T-cell (primary cell): ENCODE data around the gene PLBD2. TPM values are rescaled to one million over a fixed set of nuclear protein-coding genes. Genes with fewer than 3 reads are reported as not detected.

ENCODE experiments used
- ATAC-seq, 4 experiments: fragments of 200-7000 bp in 3 of 4; fragments of 150-1000 bp in 1 of 4; cut with Tn5 transposase; replicated peaks in 1 of 4; 1 replicate in 3 of 4; 2 replicates in 1 of 4; pipeline ENCODE4 v1.10.0; 2021; ENCODE audit warnings: moderate library complexity in 3 of 4, mild to moderate bottlenecking in 2 of 4, moderate number of reproducible peaks in 1 of 4
- CTCF ChIA-PET, 2 donors: fragments of 300-600 bp; sonication (Branson Sonifier 250); formaldehyde crosslinking; loops; one replicate each; lab custom pipeline; 2022; ENCODE audit warnings: antibody characterized with exemption in 2 of 2; lab: Charles Lee
- POLR2A ChIA-PET, 2 donors: fragments of 300-600 bp; sonication (Branson Sonifier 250); formaldehyde crosslinking; loops; one replicate each; lab custom pipeline; 2022; ENCODE audit warnings: antibody characterized with exemption in 2 of 2; lab: Charles Lee
- DNase-seq, 35 experiments: peaks; one replicate each; pipeline versions ENCODE4 v3.0.0 to v3.0.0-alpha.2; 2013 to 2023
- H3K27ac ChIP-seq: one replicate; pipeline ENCODE4 v1.5.1; 2013; ENCODE audit warnings: low read length
- H3K27me3 ChIP-seq, 2 experiments: replicated peaks in 1 of 2; 1 replicate in 1 of 2; 2 replicates in 1 of 2; pipeline versions ENCODE4 v1.6.1 to v1.7.0; 2013; ENCODE audit warnings: low read length in 1 of 2, mixed read lengths in 1 of 2; ENCODE audit not compliant: control insufficient read depth in 2 of 2, insufficient read depth in 2 of 2; ENCODE audit errors: extremely low read depth in 1 of 2
- H3K36me3 ChIP-seq, 2 donors: 1 replicate in 1 of 2; 2 replicates in 1 of 2; pipeline versions ENCODE4 v1.6.1 to v1.7.0; 2013; ENCODE audit warnings: low read length in 1 of 2; ENCODE audit not compliant: control insufficient read depth in 2 of 2, insufficient read depth in 1 of 2; ENCODE audit errors: extremely low read depth in 1 of 2
- H3K4me1 ChIP-seq, 2 experiments: 1 replicate in 1 of 2; 2 replicates in 1 of 2; pipeline versions ENCODE4 v1.6.1 to v1.7.0; 2013; ENCODE audit warnings: low read length in 2 of 2, mixed read lengths in 1 of 2; ENCODE audit not compliant: insufficient read depth in 2 of 2, control insufficient read depth in 1 of 2; ENCODE audit errors: extremely low read depth in 1 of 2
- H3K4me3 ChIP-seq, 2 donors: 1 replicate in 1 of 2; 2 replicates in 1 of 2; pipeline versions ENCODE4 v1.5.1 to v1.7.0; 2013; ENCODE audit warnings: mild to moderate bottlenecking in 2 of 2, low read length in 1 of 2, moderate library complexity in 1 of 2; ENCODE audit not compliant: control insufficient read depth in 1 of 2; ENCODE audit errors: extremely low read depth in 1 of 2
- H3K9me3 ChIP-seq: 2 replicates; pipeline ENCODE4 v1.7.0; 2013
- H3K27ac Mint-ChIP-seq, 2 donors: one replicate each; pipeline ENCODE4 v1.8.0; 2020 to 2021; ENCODE audit warnings: mild to moderate bottlenecking in 2 of 2, mixed read lengths in 2 of 2
- H3K27me3 Mint-ChIP-seq, 2 donors: one replicate each; pipeline ENCODE4 v1.8.0; 2021 to 2022; ENCODE audit warnings: mixed read lengths in 2 of 2
- H3K36me3 Mint-ChIP-seq: one replicate; pipeline ENCODE4 v1.8.0; 2021; ENCODE audit warnings: mixed read lengths
- H3K4me1 Mint-ChIP-seq, 3 donors: one replicate each; pipeline ENCODE4 v1.8.0; 2020 to 2022; ENCODE audit warnings: mixed read lengths in 3 of 3, mild to moderate bottlenecking in 1 of 3
- H3K4me3 Mint-ChIP-seq, 3 donors: one replicate each; pipeline ENCODE4 v1.8.0; 2020 to 2022; ENCODE audit warnings: mild to moderate bottlenecking in 3 of 3, mixed read lengths in 3 of 3, moderate library complexity in 3 of 3
- H3K9me3 Mint-ChIP-seq, 3 donors: one replicate each; pipeline ENCODE4 v1.8.0; 2020 to 2022; ENCODE audit warnings: mixed read lengths in 3 of 3
- WGBS: methylation state at CpG from one replicate; pipeline ENCODE4 v1.1.5; 2013; ENCODE audit warnings: missing lambda C conversion rate; ENCODE audit not compliant: insufficient coverage; 5-methylcytosine and 5-hydroxymethylcytosine counted together
- total RNA-seq, 35 experiments: library from RNA in 6 of 35; stranded (reverse) in 6 of 35; fragments of 120-200 nt in 1 of 35; gene quantifications; one replicate each; pipeline versions ENCODE4 v1.2.1 to v1.2.4 and lab custom pipeline; 2013 to 2026

The PLBD2 gene
- total RNA-seq, 5 donors from 2014 or later (not counting 1 experiment from before 2014, with no cell fraction given): 14.1 to 19.0 (median 15.1) TPM

GRCh38 chr12:113333418-113333750 is 25.0 kb upstream of the PLBD2 start:
- H3K4me3 Mint-ChIP-seq: peak overlapping the region; percentile 91 to 97 (median 96)
- peak overlapping the region; percentile 77 to 89 for H3K27ac Mint-ChIP-seq
- ChIA-PET POLR2A (interaction anchor here in 1 of 2 donors (0.5 to 0.6 kb wide), 2 partner anchors 32 to 68 kb away, joined by 3 to 4 read pairs; no protein-coding TSS in a partner anchor), CTCF (no interaction called here)
- DNase-seq: no peak
- H3K4me3 ChIP-seq: peak overlapping the region; percentile 92 to 93
- peaks cover 13 to 36% of the 10 kb centered on the region in 2 donors for H3K36me3 ChIP-seq
- H3K27me3 Mint-ChIP-seq: peaks cover 0 to 4% of the 10 kb centered on the region in 2 donors
- no peak overlapping the region for H3K27ac ChIP-seq
- H3K4me1 Mint-ChIP-seq: peaks cover 55 to 59% (median 58%) of the 10 kb centered on the region in 3 donors
- H3K4me1 ChIP-seq: peaks cover 8 to 35% of the 10 kb centered on the region in 2 experiments
- H3K9me3 ChIP-seq: no peaks in the 10 kb centered on the region
- no peak for ATAC-seq
- 93% methylated on average over 3 of the region's 5 CpGs for WGBS
- no peaks in the 10 kb centered on the region for H3K9me3 Mint-ChIP-seq
- peaks cover 32% of the 10 kb centered on the region for H3K36me3 Mint-ChIP-seq
- H3K27me3 ChIP-seq: peaks cover 0 to 10% of the 10 kb centered on the region in 2 experiments

- Histone ChIP-seq H3K27me3 (peaks cover 0 to 10% of the 10 kb centered on the region in 2 experiments), H3K27ac (no peak overlapping the region), H3K9me3 (no peaks in the 10 kb centered on the region), H3K36me3 (peaks cover 6 to 34% of the 10 kb centered on the region in 2 donors), H3K4me1 (peaks cover 8 to 35% of the 10 kb centered on the region in 2 experiments), H3K4me3 (peak overlapping the region; percentile 92 to 93)
- H3K9me3 Mint-ChIP-seq: no peaks in the 10 kb centered on the region
- peaks cover 0 to 4% of the 10 kb centered on the region in 2 donors for H3K27me3 Mint-ChIP-seq
- peaks cover 49 to 52% (median 51%) of the 10 kb centered on the region in 3 donors for H3K4me1 Mint-ChIP-seq
- H3K36me3 Mint-ChIP-seq: peaks cover 31% of the 10 kb centered on the region
- peak; percentile 12 to 38 (median 34) for ATAC-seq
- WGBS: 15% methylated on average over 19 of the region's 27 CpGs
- peak in 18 of 35 experiments; percentile 3 to 43 (median 17) for DNase-seq
- CTCF ChIA-PET: interaction anchor here (0.6 to 1.1 kb wide), 2 partner anchors 145 to 356 kb away, joined by 4 to 7 read pairs; partner anchors contain the start of gene OAS2 (in 1 of the 2)
- H3K4me3 Mint-ChIP-seq: peak overlapping the region; percentile 91 to 97 (median 96)
- POLR2A ChIA-PET: interaction anchor here in 1 of 2 donors (0.6 kb wide), 1 partner anchor 72 kb away, joined by 4 read pairs; no protein-coding TSS in a partner anchor
- peak overlapping the region; percentile 77 to 89 for H3K27ac Mint-ChIP-seq
These were observed 24.3 kb upstream of the PLBD2 start for GRCh38 chr12:113333877-113334785.

GRCh38 chr12:113334786-113335539 is 23.4 kb upstream of the PLBD2 start, which contains the start of gene SLC8B1:
SLC8B1 (minus strand) TSS chr12:113335109; CDS start chr12:113332878, 2,231 bp downstream.
- H3K36me3 Mint-ChIP-seq: peaks cover 23% of the 10 kb centered on the region
- ATAC-seq (peak; percentile 96 to 99 (median 98)), DNase-seq (peak; percentile 53 to 94 (median 78))
- ChIA-PET POLR2A (interaction anchor here (0.6 to 1.1 kb wide), 4 partner anchors 73 to 1226 kb away, joined by 3 to 7 read pairs (median 4); no protein-coding TSS in a partner anchor), CTCF (interaction anchor here (0.6 to 1.1 kb wide), 5 partner anchors 22 to 632 kb away, joined by 3 to 11 read pairs (median 5); partner anchors contain the start of gene OAS2 (in 1 of the 2))
- peak within 1 kb of the TSS; percentile 92 to 93 for H3K4me3 ChIP-seq
- peak within 1 kb of the TSS; percentile 77 to 89 for H3K27ac Mint-ChIP-seq
- H3K27me3 Mint-ChIP-seq: peaks cover 0 to 4% of the 10 kb centered on the region in 2 donors
- peaks cover under 1 to 25% of the 10 kb centered on the region in 2 donors for H3K36me3 ChIP-seq
- H3K4me3 Mint-ChIP-seq: peak within 1 kb of the TSS; percentile 91 to 97 (median 96)
- peak within 1 kb of the TSS; percentile 52 for H3K27ac ChIP-seq
- no peaks in the 10 kb centered on the region for H3K9me3 ChIP-seq
- H3K9me3 Mint-ChIP-seq: no peaks in the 10 kb centered on the region
- peaks cover 8 to 30% of the 10 kb centered on the region in 2 experiments for H3K4me1 ChIP-seq
- H3K27me3 ChIP-seq: peaks cover 0 to 10% of the 10 kb centered on the region in 2 experiments
- WGBS: 0% methylated on average over 47 of the region's 62 CpGs
- H3K4me1 Mint-ChIP-seq: peaks cover 41 to 44% (median 43%) of the 10 kb centered on the region in 3 donors

- Histone ChIP-seq H3K36me3 (no peaks in the 10 kb centered on the region), H3K27ac (no peak overlapping the region), H3K27me3 (peaks cover 0 to 10% of the 10 kb centered on the region in 2 experiments), H3K4me1 (peaks cover 3 to 6% of the 10 kb centered on the region in 2 experiments), H3K4me3 (no peak overlapping the region), H3K9me3 (no peaks in the 10 kb centered on the region)
- Mint-ChIP-seq H3K4me3 (no peak overlapping the region), H3K36me3 (no peaks in the 10 kb centered on the region), H3K27ac (no peak overlapping the region), H3K4me1 (peaks cover 7 to 9% (median 9%) of the 10 kb centered on the region in 3 donors), H3K9me3 (no peaks in the 10 kb centered on the region), H3K27me3 (peaks cover 0 to 4% of the 10 kb centered on the region in 2 donors)
- ChIA-PET POLR2A (no interaction called here), CTCF (interaction anchor here in 1 of 2 donors (0.7 kb wide), 1 partner anchor 37 kb away, joined by 6 read pairs; no protein-coding TSS in a partner anchor)
- no peak for DNase-seq
- no CpG with 5 or more reads among the region's 5 CpGs for WGBS
- no peak for ATAC-seq
These were observed 18.8 kb upstream of the PLBD2 start for GRCh38 chr12:113339540-113339939.

GRCh38 chr12:113340061-113340460 is 18.3 kb upstream of the PLBD2 start:
- DNase-seq (no peak), ATAC-seq (no peak)
- H3K36me3 ChIP-seq: no peaks in the 10 kb centered on the region
- Mint-ChIP-seq H3K27ac (no peak overlapping the region), H3K36me3 (no peaks in the 10 kb centered on the region), H3K4me1 (peaks cover 6 to 7% (median 7%) of the 10 kb centered on the region in 3 donors), H3K27me3 (peaks cover 0 to 4% of the 10 kb centered on the region in 2 donors), H3K4me3 (no peak overlapping the region), H3K9me3 (no peaks in the 10 kb centered on the region)
- POLR2A ChIA-PET: no interaction called here
- WGBS: 100% methylated on average over 3 of the region's 3 CpGs
- H3K4me1 ChIP-seq: peaks cover 3 to 6% of the 10 kb centered on the region in 2 experiments
- CTCF ChIA-PET: no interaction called here
- H3K9me3 ChIP-seq: no peaks in the 10 kb centered on the region
- H3K27ac ChIP-seq: no peak overlapping the region
- peaks cover 0 to 10% of the 10 kb centered on the region in 2 experiments for H3K27me3 ChIP-seq
- H3K4me3 ChIP-seq: no peak overlapping the region
